NT2/D1 (cell line): Measurements from ENCODE around the gene KRTAP10-3.

Source experiments
- DNase-seq: peaks from one replicate; pipeline ENCODE4 v3.0.0-alpha.2; 2011; ENCODE audit warnings: low read depth, low spot score
- H3K27me3 ChIP-seq: 2 replicates; pipeline ENCODE4 v1.6.0; 2011; ENCODE audit warnings: mild to moderate bottlenecking; ENCODE audit not compliant: insufficient read length, insufficient read depth
- H3K36me3 ChIP-seq: 2 replicates; pipeline ENCODE4 v1.6.1; 2011; ENCODE audit warnings: mild to moderate bottlenecking, low read length, mixed read lengths; ENCODE audit not compliant: insufficient read depth, insufficient read length
- H3K4me1 ChIP-seq: 2 replicates; pipeline ENCODE4 v1.5.1; 2011; ENCODE audit not compliant: insufficient read depth, insufficient read length
- H3K4me3 ChIP-seq: 2 replicates; pipeline ENCODE4 v1.5.1; 2011; ENCODE audit warnings: low read depth; ENCODE audit not compliant: insufficient read length
- H3K9ac ChIP-seq: 2 replicates; pipeline ENCODE4 v1.6.0; 2011; ENCODE audit warnings: low read depth; ENCODE audit not compliant: insufficient read length
- H3K9me3 ChIP-seq: 2 replicates; pipeline ENCODE4 v1.5.1; 2011; ENCODE audit warnings: mild to moderate bottlenecking, low read length; ENCODE audit not compliant: insufficient read depth
- SUZ12 ChIP-seq: IDR thresholded peaks from 2 replicates; pipeline ENCODE4 v1.6.1; 2011; ENCODE audit not compliant: insufficient read length, insufficient read depth; ENCODE audit errors: extremely low read depth
- YY1 ChIP-seq: IDR thresholded peaks from 2 replicates; pipeline ENCODE4 v1.6.1; 2011; ENCODE audit not compliant: insufficient read length, insufficient read depth
- ZNF274 ChIP-seq: IDR thresholded peaks from 2 replicates; pipeline ENCODE4 v1.6.1; 2011; ENCODE audit warnings: mild to moderate bottlenecking, low read depth, low read length

Gene KRTAP10-3

GRCh38 chr21:44527983-44528633, 30.5 kb downstream of the KRTAP10-3 start:
- Histone ChIP-seq H3K9me3 (no peaks in the 10 kb centered on the region), H3K4me3 (no peak overlapping the region)
- DNase-seq = no peak

GRCh38 chr21:44527156-44527982, 31.2 kb downstream of the KRTAP10-3 start:
- Histone ChIP-seq H3K9ac (no peak overlapping the region), H3K4me1 (no peaks in the 10 kb centered on the region), H3K9me3 (no peaks in the 10 kb centered on the region), H3K27me3 (peaks cover 2% of the 10 kb centered on the region), H3K4me3 (no peak overlapping the region), H3K36me3 (no peaks in the 10 kb centered on the region)
- no peak for TF ChIP-seq YY1
- no peak for TF ChIP-seq SUZ12
- TF ChIP-seq ZNF274 = no peak
- DNase-seq = no peak

More at GRCh38 chr21:44527983-44528633, 30.5 kb downstream of the KRTAP10-3 start:
- Histone ChIP-seq H3K36me3 (no peaks in the 10 kb centered on the region), H3K27me3 (peaks cover 2% of the 10 kb centered on the region), H3K9ac (no peak overlapping the region), H3K4me1 (no peaks in the 10 kb centered on the region)
- no peak for TF ChIP-seq ZNF274
- no peak for TF ChIP-seq YY1
- no peak for TF ChIP-seq SUZ12

GRCh38 chr21:44526096-44526997, 32.2 kb downstream of the KRTAP10-3 start:
- H3K27me3 ChIP-seq = peaks cover 2% of the 10 kb centered on the region
- TF ChIP-seq SUZ12 (no peak), YY1 (no peak), ZNF274 (no peak)
- H3K36me3 ChIP-seq = no peaks in the 10 kb centered on the region

GRCh38 chr21:44525391-44526095, 33.1 kb downstream of the KRTAP10-3 start:
- Histone ChIP-seq H3K4me1 (no peaks in the 10 kb centered on the region), H3K9ac (no peak overlapping the region), H3K4me3 (no peak overlapping the region), H3K27me3 (peaks cover 2% of the 10 kb centered on the region), H3K9me3 (no peaks in the 10 kb centered on the region), H3K36me3 (no peaks in the 10 kb centered on the region)
- TF ChIP-seq YY1 (no peak), ZNF274 (no peak), SUZ12 (no peak)
- no peak for DNase-seq

More at GRCh38 chr21:44526096-44526997, 32.2 kb downstream of the KRTAP10-3 start:
- Histone ChIP-seq H3K9me3 (no peaks in the 10 kb centered on the region), H3K4me3 (no peak overlapping the region), H3K4me1 (no peaks in the 10 kb centered on the region), H3K9ac (no peak overlapping the region)
- no peak for DNase-seq

GRCh38 chr21:44524414-44525371, 33.9 kb downstream of the KRTAP10-3 start:
- no peak for DNase-seq
- H3K27me3 ChIP-seq = peaks cover 2% of the 10 kb centered on the region
- 0 out of 2 replicates have a peak, but pooled peaks cover under 1% of the 10 kb centered on the region for H3K9me3 ChIP-seq

More at GRCh38 chr21:44524414-44525371, 33.9 kb downstream of the KRTAP10-3 start:
- no peak for TF ChIP-seq SUZ12
- TF ChIP-seq YY1 = no peak
- TF ChIP-seq ZNF274 = no peak
- H3K9ac ChIP-seq = no peak overlapping the region
- H3K36me3 ChIP-seq = no peaks in the 10 kb centered on the region
- no peak overlapping the region for H3K4me3 ChIP-seq
- H3K4me1 ChIP-seq = peaks cover 7% of the 10 kb centered on the region
